Measurements from ENCODE around the gene PRPF38B.

PRPF38B gene

GRCh38 chr1:108717774-108718316 is 25.7 kb downstream of the PRPF38B start:
- no peak overlapping the region for H3K4me3 ChIP-seq (ENCODE audit: low read depth, low read length)
- in situ Hi-C loops (cut with HindIII; ENCODE audit: low sequenced_read_pairs): no loop called here
- TF ChIP-seq CTCF (IDR thresholded peaks at IDR 0.05; ENCODE audit: low read depth, low read length): no peak
- no peak for DNase-seq (ENCODE audit: low read depth, low spot score)

DNA sequence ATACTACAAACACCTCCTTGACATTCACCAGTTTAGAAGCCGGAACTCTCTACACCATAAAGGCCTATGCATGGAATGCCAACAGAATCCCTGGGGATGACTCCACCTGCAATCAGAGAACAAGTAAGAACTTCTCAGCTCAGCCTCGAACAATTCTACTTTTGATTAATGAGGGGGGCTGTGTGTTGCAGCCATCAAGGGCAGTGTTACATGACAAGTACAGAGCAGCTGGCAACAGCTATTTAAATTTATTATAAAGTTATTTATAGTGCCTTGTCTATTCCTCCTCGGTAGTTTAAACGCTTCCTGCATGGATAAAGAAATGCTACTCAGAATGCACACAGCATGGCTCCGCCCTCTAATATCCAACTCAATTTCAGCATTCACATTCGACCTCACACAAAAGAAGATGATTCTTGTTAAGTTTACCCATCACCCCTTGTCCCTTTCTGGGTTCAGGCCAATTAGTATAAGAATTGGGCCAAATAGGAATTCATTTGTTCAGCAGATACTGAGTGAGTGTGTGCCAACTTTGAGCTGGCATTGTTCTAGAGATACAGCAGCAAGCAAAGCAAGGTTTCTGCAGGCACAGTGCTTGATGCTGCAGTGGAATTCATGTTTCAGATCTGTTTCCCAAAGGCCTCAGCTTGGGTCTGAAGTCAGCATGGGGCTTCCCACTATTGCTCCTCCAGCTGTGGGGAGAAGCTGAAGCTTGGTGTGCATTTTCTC is 27.0 kb downstream of the PRPF38B start:
- DNase-seq (ENCODE audit: low read depth, low spot score): peak; percentile 18
- H3K4me3 ChIP-seq (ENCODE audit: low read depth, low read length): no peak overlapping the region
- TF ChIP-seq CTCF (IDR thresholded peaks at IDR 0.05; ENCODE audit: low read depth, low read length): no peak
- in situ Hi-C loops (cut with HindIII; ENCODE audit: low sequenced_read_pairs): no loop called here

DNA sequence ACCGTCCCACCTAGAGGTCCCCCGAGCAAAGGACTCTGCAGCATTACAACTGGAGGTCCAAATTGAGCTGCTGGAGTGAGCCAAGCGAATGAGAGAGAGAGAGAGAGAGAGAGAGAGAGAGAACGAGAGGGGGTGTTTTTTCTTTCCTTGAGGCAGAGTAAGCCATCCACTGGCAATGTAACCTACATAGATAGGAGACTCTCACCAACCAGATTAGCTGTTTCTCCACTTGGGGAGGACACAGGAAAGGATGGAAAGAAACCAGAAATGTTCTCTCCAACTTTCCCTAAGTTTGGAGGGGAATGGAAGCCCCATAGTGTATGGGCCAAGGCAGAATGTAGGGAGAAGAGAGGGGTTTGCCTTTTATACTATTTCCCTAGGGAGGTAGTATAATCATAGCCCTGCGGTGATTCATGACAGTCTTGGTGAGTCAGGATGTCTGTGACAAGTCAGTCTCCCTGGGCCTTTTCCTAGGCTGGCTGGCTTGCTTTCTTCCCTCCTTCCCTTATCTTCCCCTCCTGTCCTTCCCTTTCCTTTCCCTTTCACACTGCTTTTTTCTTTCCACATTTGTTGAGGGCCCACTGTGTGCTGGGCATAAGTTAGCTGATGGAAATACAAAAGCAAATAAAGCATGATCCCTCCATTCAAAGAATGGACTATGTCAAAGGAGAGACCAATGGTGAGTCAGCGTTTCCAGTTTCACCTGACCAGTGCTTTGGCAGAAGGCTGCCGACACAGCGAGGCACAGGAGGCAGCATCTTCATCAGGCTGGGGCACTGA is 27.7 kb downstream of the PRPF38B start:
- in situ Hi-C loops (cut with HindIII; ENCODE audit: low sequenced_read_pairs): no loop called here
- TF ChIP-seq CTCF (IDR thresholded peaks at IDR 0.05; ENCODE audit: low read depth, low read length): no peak
- DNase-seq (ENCODE audit: low read depth, low spot score): peak; percentile 81
- H3K4me3 ChIP-seq (ENCODE audit: low read depth, low read length): no peak overlapping the region

DNA sequence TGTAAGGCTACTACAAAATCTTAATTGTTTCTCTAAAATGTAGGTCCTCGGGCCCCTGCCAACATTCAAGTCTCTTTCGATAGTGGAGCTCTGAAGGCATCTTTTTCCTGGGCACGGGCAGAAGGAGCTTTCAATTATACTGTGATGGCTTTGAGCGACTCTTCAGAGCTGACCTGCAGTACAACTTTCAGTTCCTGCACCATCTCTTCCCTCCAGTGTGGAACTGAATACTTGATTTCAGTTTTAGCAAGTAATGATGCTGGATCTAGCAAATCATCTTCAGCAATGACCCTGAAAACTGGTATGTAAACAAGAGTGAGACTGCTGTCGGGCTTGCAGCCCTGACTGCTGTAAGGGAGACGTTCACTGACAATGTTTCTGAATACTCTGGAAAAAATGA is 30.2 kb downstream of the PRPF38B start:
- TF ChIP-seq CTCF (IDR thresholded peaks at IDR 0.05; ENCODE audit: low read depth, low read length): no peak
- H3K4me3 ChIP-seq (ENCODE audit: low read depth, low read length): no peak overlapping the region
- no peak for DNase-seq (ENCODE audit: low read depth, low spot score)
- in situ Hi-C loops (cut with HindIII; ENCODE audit: low sequenced_read_pairs): no loop called here

- no peak overlapping the region for H3K4me3 ChIP-seq (ENCODE audit: low read depth, low read length)
- in situ Hi-C loops (cut with HindIII; ENCODE audit: low sequenced_read_pairs): no loop called here
- no peak for DNase-seq (ENCODE audit: low read depth, low spot score)
- TF ChIP-seq CTCF (IDR thresholded peaks at IDR 0.05; ENCODE audit: low read depth, low read length): no peak
Measured at GRCh38 chr1:108725906-108726305, 33.8 kb downstream of the PRPF38B start.

DNA sequence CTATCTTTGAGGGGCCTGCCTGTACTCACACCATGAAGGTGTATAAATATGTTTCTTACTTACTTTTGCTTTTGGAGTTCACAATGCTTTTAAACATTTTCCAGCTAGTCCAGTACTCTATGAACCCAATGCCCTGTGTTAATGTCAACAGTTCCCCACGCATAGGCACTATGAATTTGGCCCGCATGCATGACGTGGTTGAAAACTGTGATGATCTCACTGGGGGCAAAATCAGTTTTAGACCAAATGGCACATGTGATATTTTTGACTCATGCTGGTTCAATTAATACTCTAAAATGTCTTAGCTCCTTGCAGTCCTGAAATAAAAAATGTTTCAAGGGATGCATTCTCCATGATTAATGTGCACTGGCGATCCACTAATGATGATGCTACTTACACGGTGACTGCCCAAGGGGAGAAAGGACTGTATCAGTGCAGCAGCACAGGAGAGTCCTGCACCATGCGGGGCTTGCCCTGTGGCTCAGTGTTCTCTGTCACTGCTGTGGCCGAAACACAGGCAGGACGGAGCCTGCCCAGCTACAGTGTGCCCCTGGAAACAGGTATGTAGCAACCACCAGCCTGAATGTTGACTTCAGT is 36.3 kb downstream of the PRPF38B start:
- no peak overlapping the region for H3K4me3 ChIP-seq (ENCODE audit: low read depth, low read length)
- in situ Hi-C loops (cut with HindIII; ENCODE audit: low sequenced_read_pairs): no loop called here

More for the DNA sequence above, 36.3 kb downstream of the PRPF38B start:
- TF ChIP-seq CTCF (IDR thresholded peaks at IDR 0.05; ENCODE audit: low read depth, low read length): no peak
- DNase-seq (ENCODE audit: low read depth, low spot score): no peak

Data from astrocyte of the spinal cord (primary cell).